ENCODE results near the gene TRRAP.

Gene TRRAP

DNA sequence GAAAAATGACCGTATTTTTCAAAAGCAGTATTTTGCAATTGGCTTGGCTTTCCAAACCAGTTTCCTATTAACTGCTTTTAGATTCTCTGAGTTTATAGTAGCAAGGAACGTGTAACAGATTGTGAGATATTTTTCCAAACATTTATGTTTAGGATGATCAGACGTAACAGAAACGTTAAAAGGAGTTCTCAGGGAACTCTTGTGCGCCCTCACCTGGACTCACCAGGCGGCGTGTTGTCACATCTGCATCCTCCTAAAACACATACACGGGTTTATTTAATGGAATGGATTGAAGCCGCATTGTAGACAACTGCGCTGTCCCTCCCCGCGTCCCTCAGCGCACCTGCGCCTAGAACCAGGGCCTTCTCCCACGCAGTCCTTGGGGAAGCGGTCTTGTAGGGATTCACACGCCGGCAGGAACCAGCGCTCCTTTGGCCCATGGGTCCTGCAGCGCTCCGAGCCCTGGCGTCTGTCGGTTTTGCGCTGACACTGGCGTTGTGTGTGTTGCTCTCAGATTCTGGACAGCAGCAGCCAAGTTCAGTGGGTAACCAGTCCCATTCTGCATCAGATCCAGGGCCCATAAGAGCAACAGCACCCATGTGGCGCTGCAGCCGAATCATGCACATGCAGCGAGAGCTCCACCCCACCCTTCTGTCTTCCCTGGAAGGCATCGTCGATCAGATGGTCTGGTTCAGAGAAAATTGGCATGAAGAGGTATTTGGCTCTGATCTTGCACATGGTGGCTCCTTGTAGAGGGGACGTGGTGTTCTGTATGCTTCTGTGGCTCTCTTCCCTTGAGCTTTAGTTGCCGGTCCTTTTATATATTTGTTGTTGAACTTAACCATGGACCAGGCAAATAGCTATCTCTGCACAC lies 114.9 kb downstream of the TRRAP start:
- DNase-seq = no peak

DNA sequence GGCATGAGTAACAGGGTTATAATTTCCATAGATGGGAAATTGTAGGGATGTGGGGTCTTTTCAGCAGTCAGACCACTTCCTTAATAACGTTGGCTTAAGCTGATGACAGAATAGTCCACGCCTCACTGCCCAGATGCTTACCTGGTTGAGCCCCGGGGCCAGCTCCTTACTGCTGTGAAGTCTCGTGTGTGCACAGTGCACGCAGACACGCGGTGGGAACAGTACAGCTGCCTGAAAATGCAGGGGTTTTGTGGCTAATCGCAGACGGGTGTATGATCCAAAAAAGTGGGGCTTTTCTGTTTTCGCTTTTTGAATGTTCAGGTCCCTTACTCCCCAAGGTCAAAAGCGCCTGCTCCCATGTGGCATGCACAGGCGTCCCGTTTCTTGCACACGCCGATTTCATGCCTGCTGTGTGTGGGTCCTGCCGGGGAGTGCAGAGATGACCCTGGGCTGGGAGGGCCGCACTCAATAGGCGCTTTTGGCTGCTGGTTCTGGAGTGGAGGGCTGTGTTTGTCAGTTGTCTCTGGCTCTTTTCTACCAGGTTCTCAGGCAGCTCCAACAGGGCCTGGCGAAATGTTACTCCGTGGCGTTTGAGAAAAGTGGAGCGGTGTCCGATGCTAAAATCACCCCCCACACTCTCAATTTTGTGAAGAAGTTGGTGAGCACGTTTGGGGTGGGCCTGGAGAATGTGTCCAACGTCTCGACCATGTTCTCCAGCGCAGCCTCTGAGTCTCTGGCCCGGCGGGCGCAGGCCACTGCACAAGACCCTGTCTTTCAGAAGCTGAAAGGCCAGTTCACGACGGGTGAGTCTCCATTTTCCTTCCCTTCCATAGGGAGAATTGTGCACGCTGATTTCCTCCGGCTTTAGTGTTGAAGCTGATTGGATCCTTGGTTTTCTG lies 116.0 kb downstream of the TRRAP start:
- DNase-seq = no peak

DNA sequence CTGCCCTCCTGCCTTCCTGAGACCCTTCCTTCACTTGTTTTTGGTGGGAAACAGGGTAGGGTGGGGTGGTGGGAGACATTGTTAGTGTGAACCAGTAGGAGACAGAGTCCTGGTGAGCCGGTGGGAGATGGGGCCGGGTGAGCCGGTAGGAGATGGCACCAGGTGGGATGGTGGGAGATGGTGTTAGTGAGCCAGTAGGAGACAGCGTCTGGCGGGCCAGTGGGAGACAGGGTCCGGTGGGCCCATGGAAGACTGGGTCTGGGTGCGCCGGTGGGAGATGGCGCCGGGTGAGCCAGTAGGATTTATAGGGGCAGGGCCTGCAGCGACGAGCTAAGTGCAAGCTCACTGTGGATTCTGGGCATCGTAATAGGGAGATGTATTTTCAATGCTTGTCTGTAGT lies 116.8 kb downstream of the TRRAP start:
- DNase-seq = no peak

- DNase-seq = no peak
These were observed 117.3 kb downstream of the TRRAP start for GRCh38 chr7:98995523-98996149.

DNA sequence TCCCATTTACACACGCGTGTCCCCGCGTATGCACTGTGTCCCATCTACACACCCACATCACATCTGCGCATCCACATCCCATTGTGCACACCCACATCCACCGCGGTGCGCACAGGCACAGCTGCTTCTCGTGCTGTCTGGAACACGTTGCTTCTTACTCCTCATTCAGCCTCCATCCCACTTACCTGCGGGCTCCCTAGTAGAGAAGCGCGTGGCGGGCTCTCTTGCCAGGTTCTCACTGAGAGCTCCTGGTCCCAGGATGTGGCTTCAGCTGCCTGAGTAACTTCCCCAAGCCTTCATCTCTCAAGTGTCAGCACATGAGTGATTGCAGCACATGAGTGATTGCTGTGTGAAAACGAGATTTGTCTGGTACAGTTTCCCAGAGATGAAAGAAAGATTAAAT lies 117.8 kb downstream of the TRRAP start:
- DNase-seq = no peak

GRCh38 chr7:98997846-98998245 lies 119.5 kb downstream of the TRRAP start:
- DNase-seq = no peak

DNA sequence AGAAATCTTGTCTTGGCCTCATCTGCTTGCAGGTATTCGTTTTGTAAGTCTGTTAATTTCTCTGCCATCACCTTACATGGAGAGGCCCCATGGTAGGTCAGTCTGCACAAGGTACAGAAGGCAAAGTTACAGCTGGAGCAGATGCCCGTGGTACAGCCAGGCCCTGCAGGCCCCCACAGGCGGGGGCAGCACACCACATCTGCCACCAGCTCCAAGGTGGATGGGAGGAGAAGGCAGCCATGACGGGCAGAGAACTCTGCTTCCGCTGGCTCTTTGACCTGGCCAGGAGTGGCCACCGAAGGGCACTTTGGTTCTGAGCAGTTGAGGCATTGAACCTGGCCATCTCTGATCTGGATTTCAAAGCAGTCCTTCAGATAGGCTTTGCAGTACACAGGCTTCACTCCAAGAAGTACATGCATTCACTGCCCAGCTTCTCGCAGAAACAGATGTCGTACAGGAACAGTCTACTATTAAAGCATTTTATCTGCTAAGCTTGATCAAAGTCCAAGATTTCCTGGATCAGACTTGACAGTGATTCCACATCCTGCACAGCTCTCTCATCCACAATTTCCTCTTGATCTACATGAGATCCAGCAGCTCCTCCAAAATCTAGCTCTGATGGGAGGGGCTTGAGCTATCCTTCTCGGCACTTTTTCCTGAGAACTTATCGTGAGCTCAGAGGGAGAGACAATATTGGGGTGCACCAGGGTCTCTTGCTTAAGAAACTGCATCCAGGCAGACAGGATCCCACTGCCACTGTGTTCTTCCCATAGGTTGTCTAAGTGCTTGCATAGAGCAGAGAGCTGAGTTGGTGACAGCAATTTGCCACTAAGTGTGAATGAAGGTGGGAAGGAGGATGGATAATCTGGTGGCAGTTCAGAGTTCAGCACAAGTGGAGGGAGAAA lies 120.7 kb downstream of the TRRAP start:
- DNase-seq = no peak

- DNase-seq = no peak
These were observed 122.0 kb downstream of the TRRAP start for GRCh38 chr7:99000196-99000903.

- no peak for DNase-seq
These were observed 122.7 kb downstream of the TRRAP start for GRCh38 chr7:99000904-99001465.

- no peak for DNase-seq
These were observed 123.3 kb downstream of the TRRAP start for GRCh38 chr7:99001482-99002147.

DNA sequence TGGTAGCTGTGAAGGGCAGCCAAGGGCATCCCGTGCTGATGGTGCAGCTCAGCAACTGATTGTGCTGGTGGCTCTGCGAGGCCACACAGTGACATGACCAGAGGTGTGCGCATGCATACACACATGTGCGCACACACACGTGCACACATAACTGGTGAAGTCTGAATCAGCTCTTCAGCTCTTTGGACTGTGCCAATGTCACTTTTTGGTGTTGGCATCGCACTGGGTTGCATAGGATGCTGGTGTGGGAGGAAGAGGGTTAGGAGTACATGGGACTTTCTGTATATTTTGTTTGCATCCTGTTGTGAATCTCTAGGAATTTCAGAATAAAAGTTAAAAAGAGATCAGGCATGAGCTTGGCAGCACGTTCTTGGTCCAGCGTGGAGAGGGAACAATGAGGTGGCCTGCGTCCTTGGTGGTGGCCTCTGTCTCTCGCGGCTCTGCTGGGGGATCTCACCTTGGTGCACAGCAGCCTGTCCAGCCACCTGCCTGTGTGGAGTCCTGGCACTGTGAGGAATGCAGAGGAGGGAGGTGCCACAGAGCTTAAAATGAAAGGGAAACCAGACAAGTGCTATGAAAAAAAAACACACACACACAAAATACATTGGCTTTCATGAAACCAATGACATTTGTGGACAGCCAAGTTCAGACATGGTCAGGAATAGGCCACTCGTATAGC lies 124.0 kb downstream of the TRRAP start:
- no peak for DNase-seq

DNA sequence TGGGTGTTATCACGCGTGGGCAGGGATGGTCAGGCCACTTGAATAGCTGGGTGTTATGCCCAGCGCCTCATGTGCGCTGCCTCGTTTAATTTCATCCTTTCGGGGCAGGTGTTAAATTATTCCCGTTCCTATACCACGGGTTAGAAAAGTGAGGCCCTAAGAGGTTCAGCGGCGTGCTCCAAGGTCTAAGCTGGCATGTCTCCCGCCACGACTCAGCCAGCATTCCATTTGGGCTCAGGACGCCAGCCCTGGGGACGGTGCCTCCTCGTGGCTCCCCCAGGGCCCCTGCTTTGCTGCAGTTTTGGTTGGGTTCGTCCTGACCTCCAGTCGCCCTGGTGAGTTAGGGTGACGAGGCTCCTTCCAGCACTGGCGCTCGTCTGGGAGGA lies 124.5 kb downstream of the TRRAP start:
- DNase-seq = no peak

DNA sequence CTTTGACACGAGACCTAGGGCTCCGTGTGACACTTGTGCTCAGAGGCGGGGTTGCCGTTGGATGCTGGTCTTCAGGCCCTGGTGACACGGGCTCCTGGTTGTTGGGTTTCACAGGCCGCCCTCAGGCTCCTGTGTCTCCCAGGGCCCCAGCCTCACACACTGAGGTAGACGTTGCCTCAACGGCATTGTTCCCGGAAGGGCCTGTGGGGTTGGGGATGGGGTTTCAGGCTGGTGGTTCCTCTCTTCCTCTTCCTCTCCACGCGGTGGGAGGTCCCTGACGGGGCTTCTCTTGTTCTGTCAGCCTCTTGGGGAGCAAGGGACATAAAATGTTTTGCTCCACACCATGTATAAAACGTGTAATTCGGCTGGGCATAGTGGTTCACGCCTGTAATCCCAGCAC lies 125.1 kb downstream of the TRRAP start:
- DNase-seq = no peak

DNA sequence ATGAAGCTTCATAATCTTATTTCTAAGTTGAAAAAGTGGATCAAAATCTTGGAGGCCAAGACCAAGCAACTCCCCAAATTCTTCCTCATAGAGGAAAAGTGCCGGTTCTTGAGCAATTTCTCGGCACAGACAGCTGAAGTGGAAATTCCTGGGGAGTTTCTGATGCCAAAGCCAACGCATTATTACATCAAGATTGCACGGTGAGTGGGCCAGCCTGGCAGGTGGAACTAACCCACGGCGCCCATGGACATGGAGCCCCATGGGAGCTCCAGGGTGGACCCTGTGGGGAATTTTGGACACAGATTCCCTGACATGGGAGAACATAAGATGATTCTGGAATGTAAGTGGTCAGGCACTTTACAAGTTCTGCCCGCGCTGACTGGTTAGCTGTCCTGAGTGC lies 125.9 kb downstream of the TRRAP start:
- DNase-seq = no peak

- no peak for DNase-seq
These were observed 126.6 kb downstream of the TRRAP start for GRCh38 chr7:99004781-99005500.

GRCh38 chr7:99005776-99006175 lies 127.4 kb downstream of the TRRAP start:
- no peak for DNase-seq

DNA sequence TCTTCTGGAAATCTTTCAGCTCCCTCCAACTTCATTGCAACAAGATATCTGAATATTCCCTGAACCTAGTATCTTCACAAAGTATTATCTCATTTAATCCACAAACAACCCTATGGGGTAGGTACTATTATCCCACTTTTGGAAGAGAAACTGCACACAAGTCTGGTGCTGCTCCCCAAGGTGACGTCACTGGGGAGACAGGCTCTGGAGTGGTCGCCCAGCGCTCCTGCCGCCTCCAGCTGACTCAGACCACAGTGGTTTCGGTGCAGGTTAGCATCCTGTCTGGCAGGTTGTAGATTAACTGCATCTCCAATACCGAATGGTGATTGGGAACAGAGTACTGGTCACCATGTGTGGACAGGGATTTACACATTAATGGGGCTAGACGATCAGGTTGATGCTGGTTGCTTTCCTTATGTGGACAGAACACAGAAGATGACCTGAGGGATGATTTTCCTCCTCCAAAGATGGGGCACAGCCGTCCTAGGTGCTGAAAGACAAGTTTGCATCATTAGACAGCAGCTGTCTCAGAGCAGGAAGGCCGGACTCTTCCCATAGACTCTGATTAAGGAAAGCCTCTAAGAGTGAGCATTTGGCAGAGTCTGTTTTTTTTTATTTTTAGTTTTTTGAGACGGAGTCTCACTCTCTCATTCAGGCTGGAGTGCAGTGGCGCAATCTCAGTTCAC lies 128.6 kb downstream of the TRRAP start:
- no peak for DNase-seq

GRCh38 chr7:99008181-99008631 lies 129.9 kb downstream of the TRRAP start:
- no peak for DNase-seq
